ENCODE data around the gene PICK1. TPM values are rescaled to one million over a fixed set of nuclear protein-coding genes. Genes with fewer than 3 reads are reported as not detected.
"Not testable (repeated sequence)": the region's sequence is repeated elsewhere in the genome, so short reads cannot be mapped to it uniquely, and the experiment has no call there.

The PICK1 gene
- total RNA-seq, 4 donors from 2014 or later = 36.7 to 72.0 (median 61.5) TPM

DNA sequence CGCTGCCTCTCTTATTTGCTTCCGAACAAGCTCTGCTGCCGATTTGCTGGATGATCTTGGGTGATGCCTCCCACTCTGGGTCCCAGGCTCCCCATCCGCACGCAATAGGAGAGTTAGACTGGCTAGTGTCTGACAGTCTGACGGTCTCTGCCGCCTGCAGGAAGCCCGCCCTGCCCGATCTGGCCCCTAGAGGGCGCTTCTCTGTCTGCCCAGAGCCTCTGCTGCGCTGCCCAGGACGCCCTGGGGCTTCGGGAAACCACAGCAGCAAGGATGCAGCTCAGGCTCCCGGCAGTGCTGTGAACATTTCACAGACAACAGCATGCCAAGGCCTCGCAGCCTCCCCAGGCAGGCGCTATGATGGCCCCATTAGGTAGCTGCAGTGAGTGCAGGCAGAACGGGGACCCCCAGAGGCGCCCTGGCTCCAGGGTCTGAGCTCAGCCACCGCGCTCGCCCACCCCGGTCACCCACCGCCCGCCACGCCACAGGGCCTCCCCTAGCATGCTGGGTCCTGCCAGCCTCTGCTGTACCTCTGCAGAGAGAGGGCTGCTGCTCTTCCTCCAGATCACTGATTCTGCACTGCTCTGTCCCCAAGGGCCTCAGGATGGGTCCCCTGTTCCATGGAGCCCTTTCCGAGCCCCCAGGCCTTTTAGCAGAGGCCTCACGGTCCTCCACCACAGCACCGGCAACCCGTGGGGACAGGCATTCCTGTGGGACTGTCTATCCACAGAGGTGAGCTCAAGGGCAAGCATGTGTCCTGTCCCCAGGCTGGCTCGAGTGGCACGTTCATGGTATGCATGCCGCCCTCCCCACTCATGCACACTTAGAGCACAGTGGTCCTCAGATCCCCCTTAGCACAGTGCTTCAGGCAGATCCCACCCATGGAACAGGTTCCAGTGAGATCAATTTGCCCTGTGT lies 57.5 kb downstream of the PICK1 start:
- Histone ChIP-seq H3K27me3 (no peaks in the 10 kb centered on the region), H3K4me3 (no peak overlapping the region), H3K9me3 (no peaks in the 10 kb centered on the region), H3K27ac (no peak overlapping the region), H3K4me1 (peaks cover 39% of the 10 kb centered on the region), H3K36me3 (no peaks in the 10 kb centered on the region)
- DNase-seq (ENCODE audit: low spot score in 2 of 2) = peak; percentile 89 to 92
- 32% methylated on average over 22 of the region's 32 CpGs for WGBS
- TF ChIP-seq, protein P1, sequence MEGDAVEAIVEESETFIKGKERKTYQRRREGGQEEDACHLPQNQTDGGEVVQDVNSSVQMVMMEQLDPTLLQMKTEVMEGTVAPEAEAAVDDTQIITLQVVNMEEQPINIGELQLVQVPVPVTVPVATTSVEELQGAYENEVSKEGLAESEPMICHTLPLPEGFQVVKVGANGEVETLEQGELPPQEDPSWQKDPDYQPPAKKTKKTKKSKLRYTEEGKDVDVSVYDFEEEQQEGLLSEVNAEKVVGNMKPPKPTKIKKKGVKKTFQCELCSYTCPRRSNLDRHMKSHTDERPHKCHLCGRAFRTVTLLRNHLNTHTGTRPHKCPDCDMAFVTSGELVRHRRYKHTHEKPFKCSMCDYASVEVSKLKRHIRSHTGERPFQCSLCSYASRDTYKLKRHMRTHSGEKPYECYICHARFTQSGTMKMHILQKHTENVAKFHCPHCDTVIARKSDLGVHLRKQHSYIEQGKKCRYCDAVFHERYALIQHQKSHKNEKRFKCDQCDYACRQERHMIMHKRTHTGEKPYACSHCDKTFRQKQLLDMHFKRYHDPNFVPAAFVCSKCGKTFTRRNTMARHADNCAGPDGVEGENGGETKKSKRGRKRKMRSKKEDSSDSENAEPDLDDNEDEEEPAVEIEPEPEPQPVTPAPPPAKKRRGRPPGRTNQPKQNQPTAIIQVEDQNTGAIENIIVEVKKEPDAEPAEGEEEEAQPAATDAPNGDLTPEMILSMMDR (IDR thresholded peaks at IDR 0.05) = peak; percentile 66 to 95
- TF ChIP-seq POLR2AphosphoS5 (IDR thresholded peaks at IDR 0.05) (no peak), POLR2A (IDR thresholded peaks at IDR 0.05) (no peak)

DNA sequence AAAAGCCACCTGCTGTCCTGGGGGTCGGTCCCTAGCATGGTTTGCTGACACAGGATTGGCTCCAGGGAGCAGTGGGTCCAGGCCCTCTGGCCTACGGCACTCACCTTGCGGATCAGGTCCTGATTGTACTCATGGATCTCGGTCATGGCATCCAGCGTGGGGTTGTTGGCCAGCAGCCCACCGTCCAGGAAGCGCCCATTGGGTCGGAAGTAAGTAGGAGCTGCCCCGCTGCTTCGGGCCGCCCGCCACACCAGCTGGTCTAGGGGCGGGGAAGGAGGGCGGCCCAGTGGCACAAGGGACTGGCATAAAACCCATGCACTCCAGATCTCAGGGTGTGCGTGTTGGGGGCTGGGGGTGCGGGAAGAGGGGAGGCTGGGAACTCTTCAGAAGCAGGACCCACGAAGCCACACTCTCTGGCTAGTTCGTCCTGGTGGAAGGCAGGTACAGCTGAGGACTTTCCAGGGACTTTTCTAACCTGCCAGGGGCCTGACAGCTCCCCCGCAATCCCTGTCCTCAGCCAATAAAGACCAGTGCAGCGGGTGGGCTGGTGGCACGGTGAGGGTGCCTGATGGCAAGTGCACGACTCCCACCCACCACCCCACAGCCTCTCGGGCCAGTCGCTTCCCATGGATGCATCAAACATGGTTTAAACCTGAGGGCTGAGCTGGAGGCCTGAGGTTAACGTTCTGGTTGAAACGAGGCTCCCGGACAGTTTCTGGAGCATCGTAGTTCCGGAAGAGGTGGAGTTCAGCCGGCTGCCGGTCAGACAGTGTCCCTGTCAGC lies 58.4 kb downstream of the PICK1 start:
- 93% methylated on average over 18 of the region's 31 CpGs for WGBS
- TF ChIP-seq POLR2AphosphoS5 (IDR thresholded peaks at IDR 0.05) (no peak), EP300 (IDR thresholded peaks at IDR 0.05) (no peak), POLR2A (IDR thresholded peaks at IDR 0.05) (no peak)
- TF ChIP-seq, protein P1 (IDR thresholded peaks at IDR 0.05) = no peak

DNA sequence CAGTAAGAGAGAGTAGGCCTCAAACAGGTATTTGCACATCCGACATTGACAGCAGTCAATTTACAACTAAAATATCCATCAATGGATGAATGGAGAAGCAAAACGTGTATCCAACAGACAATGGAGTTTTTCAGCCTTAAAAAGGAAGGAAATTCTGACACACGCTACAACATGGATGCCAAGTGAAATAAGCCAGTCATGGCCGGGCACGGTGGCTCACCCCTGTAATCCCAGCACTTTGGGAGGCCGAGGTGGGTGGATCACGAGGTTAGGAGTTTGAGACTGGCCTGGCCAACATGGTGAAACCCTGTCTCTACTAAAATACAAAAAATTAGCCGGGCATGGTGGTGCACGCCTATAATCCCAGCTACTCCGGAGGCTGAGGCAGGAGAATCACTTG lies 60.4 kb downstream of the PICK1 start:
- DNase-seq (ENCODE audit: low spot score in 2 of 2); H3K9me3 ChIP-seq; H3K27ac ChIP-seq; H3K36me3 ChIP-seq; H3K4me3 ChIP-seq; H3K27me3 ChIP-seq: not testable (repeated sequence)
- peaks cover 23% of the 10 kb centered on the region for H3K4me1 ChIP-seq
- WGBS = 88% methylated on average over 10 of the region's 10 CpGs

More for the DNA sequence above, 58.4 kb downstream of the PICK1 start:
- Histone ChIP-seq H3K27me3 (no peaks in the 10 kb centered on the region), H3K27ac (no peak overlapping the region), H3K9me3 (no peaks in the 10 kb centered on the region), H3K36me3 (no peaks in the 10 kb centered on the region), H3K4me3 (no peak overlapping the region), H3K4me1 (peaks cover 40% of the 10 kb centered on the region)
- no peak for DNase-seq (ENCODE audit: low spot score in 2 of 2)

DNA sequence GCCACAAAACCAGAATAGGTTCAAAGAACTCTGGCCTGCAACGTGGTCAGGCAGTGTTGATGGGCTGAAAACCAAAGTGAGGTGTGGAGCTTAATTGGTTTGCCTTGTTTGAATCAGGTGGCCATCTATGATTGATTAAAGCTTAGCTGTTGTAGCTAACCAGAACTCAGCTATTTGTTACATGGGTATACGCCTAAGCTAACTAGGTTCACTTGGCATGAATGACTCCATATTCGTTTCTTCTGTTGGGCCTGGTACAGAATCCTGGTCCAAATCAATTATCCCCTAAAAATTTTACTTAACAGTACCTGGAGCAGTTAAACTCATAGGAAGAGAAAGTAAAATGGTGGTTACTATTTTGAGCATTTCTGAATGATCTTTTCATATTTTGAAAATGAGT lies 61.0 kb downstream of the PICK1 start:
- peaks cover 24% of the 10 kb centered on the region for H3K4me1 ChIP-seq
- no peak for DNase-seq (ENCODE audit: low spot score in 2 of 2)
- no peaks in the 10 kb centered on the region for H3K27me3 ChIP-seq
- TF ChIP-seq EP300 (IDR thresholded peaks at IDR 0.05) = no peak
- TF ChIP-seq POLR2AphosphoS5 (IDR thresholded peaks at IDR 0.05) = no peak
- TF ChIP-seq, protein P1 (IDR thresholded peaks at IDR 0.05) = no peak
- no peak for TF ChIP-seq POLR2A (IDR thresholded peaks at IDR 0.05)
- no peaks in the 10 kb centered on the region for H3K9me3 ChIP-seq
- H3K4me3 ChIP-seq = no peak overlapping the region
- H3K27ac ChIP-seq = no peak overlapping the region
- WGBS = 87% methylated on average over 3 of the region's 3 CpGs
- H3K36me3 ChIP-seq = no peaks in the 10 kb centered on the region

DNA sequence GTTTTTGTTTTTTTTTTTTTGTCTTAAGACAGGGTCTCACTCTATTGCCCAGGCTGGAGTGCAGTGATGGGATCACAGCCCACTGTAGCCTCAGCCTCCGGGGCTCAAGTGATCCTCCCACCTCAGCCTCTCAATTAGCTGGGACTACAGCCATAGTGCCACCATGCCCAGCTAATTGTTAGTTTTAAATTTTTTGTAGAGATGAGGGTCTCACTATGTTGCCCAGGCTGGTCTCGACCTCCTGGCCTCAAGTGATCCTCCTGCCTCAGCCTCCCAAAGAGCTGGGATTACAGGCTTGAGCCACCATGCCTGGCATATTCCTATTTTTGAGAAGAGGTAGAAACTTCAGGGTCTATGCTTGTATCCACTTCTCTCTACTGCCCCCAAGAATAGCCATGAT lies 61.5 kb downstream of the PICK1 start:
- not testable (repeated sequence) for DNase-seq (ENCODE audit: low spot score in 2 of 2); H3K27me3 ChIP-seq; H3K36me3 ChIP-seq; H3K27ac ChIP-seq; H3K4me3 ChIP-seq; H3K9me3 ChIP-seq
- H3K4me1 ChIP-seq = peaks cover 26% of the 10 kb centered on the region
- WGBS = 96% methylated on average over 2 of the region's 2 CpGs
